GM12872 (cell line): ENCODE results near the gene TXNIP.

Source experiments
- CTCF ChIP-seq: IDR thresholded peaks from 3 replicates; pipeline ENCODE4 v1.5.1; 2011; ENCODE audit warnings: low read depth, mild to moderate bottlenecking, low read length, moderate library complexity; ENCODE audit not compliant: insufficient read depth

Gene TXNIP

GRCh38 chr1:145961425-145962156 lies 34.8 kb downstream of the TXNIP start:
- TF ChIP-seq CTCF = no peak

GRCh38 chr1:145961109-145961424 lies 35.3 kb downstream of the TXNIP start:
- TF ChIP-seq CTCF = no peak

- TF ChIP-seq CTCF = no peak; the same call in 2 of the 3 replicates
These were observed 35.8 kb downstream of the TXNIP start for GRCh38 chr1:145960468-145961108.

- TF ChIP-seq CTCF = no peak
These were observed 36.4 kb downstream of the TXNIP start for GRCh38 chr1:145959957-145960467.

GRCh38 chr1:145959333-145959732 lies 37.0 kb downstream of the TXNIP start:
- no peak for TF ChIP-seq CTCF

GRCh38 chr1:145958734-145959133 lies 37.6 kb downstream of the TXNIP start:
- no peak for TF ChIP-seq CTCF

GRCh38 chr1:145957443-145958319 lies 38.7 kb downstream of the TXNIP start, which contains the start of gene LIX1L:
LIX1L (minus strand) TSS chr1:145958017; CDS start chr1:145957927, 90 bp downstream.
- no peak for TF ChIP-seq CTCF
